Measurements from ENCODE around the gene DHRS12.

Gene DHRS12

GRCh38 chr13:51747438-51748434 lies 56.2 kb downstream of the DHRS12 start:
- no peak for DNase-seq

GRCh38 chr13:51746802-51747201 lies 57.2 kb downstream of the DHRS12 start:
- no peak for DNase-seq

GRCh38 chr13:51745243-51745642 lies 58.7 kb downstream of the DHRS12 start:
- DNase-seq = no peak

GRCh38 chr13:51742611-51743010 lies 61.4 kb downstream of the DHRS12 start:
- DNase-seq = no peak

- no peak for DNase-seq
These were observed 61.9 kb downstream of the DHRS12 start for GRCh38 chr13:51742031-51742430.

- no peak for DNase-seq
These were observed 63.3 kb downstream of the DHRS12 start for GRCh38 chr13:51740698-51741097.

- DNase-seq = no peak
These were observed 64.8 kb downstream of the DHRS12 start for GRCh38 chr13:51739027-51739764.

DNA sequence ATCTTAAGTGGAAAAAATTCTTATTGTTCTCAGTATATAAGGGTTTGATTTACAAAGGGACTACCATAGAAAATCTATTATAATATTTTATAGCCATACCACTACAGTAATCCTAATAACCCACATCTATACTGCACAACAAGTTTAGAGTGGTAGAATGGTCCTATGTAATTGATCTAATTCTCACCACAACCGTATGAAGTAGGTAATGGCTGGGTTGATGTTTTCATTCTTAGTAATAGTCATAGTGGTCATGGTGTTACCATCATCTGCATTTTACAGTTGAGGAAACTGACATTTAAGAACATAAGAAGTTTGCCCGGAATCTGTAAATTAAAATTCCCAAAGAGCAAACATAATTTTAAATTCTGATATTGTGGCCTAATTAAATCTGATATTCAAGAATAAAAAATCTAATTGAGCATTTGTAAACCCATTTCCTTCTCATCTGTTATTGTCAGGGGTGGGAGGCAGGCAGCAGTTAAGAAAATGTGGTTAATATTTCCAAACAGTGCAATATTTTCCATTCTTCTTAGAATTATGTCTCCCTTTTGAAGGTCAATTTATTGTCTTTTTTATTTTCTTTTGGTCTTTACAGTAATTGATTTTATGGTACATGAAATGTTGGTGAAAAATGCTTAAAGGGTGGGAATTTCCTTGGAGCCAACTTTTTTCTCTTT lies 65.6 kb downstream of the DHRS12 start:
- no peak for DNase-seq

DNA sequence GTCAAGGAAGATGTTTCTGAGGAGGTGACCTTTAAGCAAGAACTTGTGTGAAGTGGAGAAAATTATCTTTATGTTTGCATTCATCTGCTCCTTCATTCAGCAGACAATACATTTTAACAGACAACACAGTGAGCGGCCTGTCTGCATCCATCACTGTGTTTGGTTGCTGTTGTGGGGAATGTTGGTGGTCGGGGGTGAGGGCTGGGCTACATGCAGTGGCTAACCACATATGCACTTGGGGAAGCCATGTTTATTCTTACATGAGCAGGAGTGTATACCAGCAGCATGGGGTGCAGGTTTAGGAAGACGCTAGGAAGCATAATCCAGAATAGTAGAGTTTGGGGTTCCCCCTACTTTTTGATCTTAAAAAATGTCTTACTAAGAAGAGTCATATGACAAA lies 66.4 kb downstream of the DHRS12 start:
- no peak for DNase-seq

- no peak for DNase-seq
These were observed 69.2 kb downstream of the DHRS12 start for GRCh38 chr13:51734786-51735185.

- DNase-seq = no peak
These were observed 70.3 kb downstream of the DHRS12 start for GRCh38 chr13:51733374-51734298.

DNA sequence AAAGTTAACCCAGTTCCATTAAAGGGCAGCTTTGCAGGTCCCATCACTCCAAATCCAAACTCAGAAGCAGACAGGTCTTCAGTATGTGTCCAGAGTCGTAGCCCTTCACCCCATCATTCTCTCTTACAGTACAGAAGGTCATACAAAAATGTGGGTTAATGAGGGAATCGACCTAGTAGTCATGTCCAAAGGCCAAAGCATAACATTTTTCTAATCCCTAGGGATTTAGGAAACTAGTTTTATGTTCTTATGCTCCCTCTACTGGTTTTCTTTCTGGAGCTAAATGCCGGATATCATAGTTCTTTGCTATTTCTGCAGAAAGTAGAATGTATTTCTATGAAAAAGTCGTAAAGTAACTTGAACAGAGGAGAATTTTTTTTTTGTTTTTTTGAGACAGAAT lies 72.2 kb downstream of the DHRS12 start:
- DNase-seq = peak; percentile 66

DNA sequence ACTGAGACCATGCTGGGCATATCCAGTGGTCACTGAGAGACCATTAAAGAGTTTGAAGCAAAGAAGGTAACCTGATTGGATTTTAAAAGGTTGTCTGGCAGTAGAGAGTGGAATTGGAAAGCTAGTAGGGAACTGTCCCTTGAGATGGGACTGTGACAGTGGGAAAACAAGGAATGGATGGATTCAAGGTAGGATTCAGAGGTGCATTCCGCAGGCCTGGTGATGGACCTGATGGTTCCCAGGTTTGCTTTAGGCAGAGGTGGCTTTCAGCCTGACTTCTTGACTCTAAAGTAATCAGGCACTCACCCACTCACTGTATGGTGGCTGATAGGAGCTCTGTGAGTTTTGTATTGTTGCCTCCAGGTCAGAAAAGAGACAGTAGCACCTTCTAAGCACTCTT lies 73.0 kb downstream of the DHRS12 start:
- no peak for DNase-seq

GRCh38 chr13:51729866-51730553 lies 74.0 kb downstream of the DHRS12 start:
- DNase-seq = peak; percentile 74

GRCh38 chr13:51728972-51729371 lies 75.0 kb downstream of the DHRS12 start:
- peak; percentile 90 for DNase-seq

GRCh38 chr13:51728275-51728673 lies 75.7 kb downstream of the DHRS12 start:
- no peak for DNase-seq

DNA sequence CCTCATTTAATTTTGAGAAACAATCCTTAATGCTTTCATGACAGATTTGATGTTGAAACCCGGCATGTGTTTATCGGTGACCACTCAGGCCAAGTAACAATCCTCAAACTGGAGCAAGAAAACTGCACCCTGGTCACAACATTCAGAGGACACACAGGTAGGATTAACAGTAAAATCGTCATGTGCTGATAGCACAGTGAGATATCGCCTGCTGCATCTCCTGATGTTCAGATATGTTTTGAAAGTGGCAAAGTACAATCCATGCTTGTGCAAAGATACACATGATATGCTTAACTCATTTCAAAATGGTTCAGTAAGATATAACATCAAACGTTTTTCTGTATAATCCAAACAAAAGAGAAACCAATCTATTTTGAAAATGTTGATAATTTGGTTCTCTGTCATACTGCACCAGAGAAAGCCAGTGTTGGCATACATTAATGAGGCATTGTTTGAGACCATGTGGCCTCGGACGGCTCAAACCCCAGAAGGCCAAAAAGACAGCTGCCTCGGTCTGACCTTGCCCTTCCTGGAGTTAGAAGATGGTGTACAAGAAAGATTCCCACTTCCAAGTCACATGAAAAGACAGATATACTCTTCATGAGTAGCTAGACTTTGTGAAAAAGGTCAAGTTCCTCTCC lies 76.2 kb downstream of the DHRS12 start:
- no peak for DNase-seq

DNA sequence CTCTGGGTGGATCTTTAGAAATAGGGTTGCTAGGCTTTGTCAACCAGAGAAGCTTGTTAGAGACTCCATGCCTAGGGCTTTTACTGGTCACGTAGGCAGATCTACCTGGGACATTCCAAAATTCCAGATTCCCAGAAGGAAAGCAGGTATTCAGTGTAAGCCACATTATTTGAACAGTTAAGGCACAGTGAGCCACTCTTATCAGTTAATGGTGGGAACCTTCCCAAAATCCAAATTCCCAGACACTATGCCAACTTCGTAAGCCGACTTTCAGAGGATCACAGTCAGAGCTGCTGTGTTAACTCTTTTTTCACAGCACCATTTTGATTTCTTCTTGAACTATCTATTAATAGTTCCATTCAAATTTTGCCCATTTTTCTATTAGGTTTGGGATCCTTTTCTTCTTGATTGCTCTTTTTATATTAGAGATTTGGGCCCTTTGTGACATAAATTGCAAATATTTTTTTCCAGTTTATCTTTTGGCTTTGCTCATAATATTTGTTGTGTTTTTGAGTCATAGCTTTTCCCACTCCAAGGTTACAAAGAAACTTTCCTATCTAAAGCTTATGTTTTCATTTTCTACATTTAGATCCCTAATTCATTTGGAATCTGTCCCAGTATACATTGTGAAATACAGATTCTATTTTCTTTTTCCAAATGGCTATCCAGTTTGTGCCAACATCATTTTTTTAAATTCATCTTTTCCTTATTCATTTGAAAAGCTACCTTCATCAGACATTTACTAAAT lies 77.3 kb downstream of the DHRS12 start:
- DNase-seq = peak; percentile 71

GRCh38 chr13:51724721-51725120 lies 79.2 kb downstream of the DHRS12 start:
- DNase-seq = no peak

- DNase-seq = no peak
These were observed 80.4 kb downstream of the DHRS12 start for GRCh38 chr13:51723529-51723928.

All from HCEC 1CT (cell line).